ENCODE results near the gene ITGAE.

DNA sequence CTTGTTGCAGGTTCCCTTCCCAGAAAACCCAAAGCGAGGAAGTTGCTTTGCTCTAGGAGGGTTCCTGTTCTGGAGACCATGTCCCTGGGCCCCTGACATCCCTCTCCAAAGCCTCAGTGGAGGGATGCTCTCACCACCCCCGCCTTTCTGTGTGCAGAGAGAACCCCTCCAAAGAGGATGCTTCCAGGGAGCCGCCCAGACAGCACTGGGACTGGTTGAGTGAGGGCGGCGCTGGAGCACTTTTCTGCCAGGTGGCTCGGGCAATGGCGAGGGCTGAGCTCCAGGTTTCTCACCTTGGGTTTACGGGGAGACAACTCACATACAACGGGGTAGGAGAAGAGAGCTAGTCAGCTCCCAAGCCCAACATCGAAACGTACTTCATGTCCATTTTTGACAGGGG, 125.1 kb downstream of the ITGAE start:
- TF ChIP-seq ZBTB1 (tag by site-specific recombination; IDR thresholded peaks at IDR 0.05): no peak
- TF ChIP-seq ZNF169 (tag by site-specific recombination; IDR thresholded peaks at IDR 0.05): no peak
- no peak for TF ChIP-seq SP2 (tag by site-specific recombination; IDR thresholded peaks at IDR 0.05)
- TF ChIP-seq, protein P1, sequence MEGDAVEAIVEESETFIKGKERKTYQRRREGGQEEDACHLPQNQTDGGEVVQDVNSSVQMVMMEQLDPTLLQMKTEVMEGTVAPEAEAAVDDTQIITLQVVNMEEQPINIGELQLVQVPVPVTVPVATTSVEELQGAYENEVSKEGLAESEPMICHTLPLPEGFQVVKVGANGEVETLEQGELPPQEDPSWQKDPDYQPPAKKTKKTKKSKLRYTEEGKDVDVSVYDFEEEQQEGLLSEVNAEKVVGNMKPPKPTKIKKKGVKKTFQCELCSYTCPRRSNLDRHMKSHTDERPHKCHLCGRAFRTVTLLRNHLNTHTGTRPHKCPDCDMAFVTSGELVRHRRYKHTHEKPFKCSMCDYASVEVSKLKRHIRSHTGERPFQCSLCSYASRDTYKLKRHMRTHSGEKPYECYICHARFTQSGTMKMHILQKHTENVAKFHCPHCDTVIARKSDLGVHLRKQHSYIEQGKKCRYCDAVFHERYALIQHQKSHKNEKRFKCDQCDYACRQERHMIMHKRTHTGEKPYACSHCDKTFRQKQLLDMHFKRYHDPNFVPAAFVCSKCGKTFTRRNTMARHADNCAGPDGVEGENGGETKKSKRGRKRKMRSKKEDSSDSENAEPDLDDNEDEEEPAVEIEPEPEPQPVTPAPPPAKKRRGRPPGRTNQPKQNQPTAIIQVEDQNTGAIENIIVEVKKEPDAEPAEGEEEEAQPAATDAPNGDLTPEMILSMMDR (tag by site-specific recombination; IDR thresholded peaks at IDR 0.05): no peak
- TF ChIP-seq, protein P2, sequence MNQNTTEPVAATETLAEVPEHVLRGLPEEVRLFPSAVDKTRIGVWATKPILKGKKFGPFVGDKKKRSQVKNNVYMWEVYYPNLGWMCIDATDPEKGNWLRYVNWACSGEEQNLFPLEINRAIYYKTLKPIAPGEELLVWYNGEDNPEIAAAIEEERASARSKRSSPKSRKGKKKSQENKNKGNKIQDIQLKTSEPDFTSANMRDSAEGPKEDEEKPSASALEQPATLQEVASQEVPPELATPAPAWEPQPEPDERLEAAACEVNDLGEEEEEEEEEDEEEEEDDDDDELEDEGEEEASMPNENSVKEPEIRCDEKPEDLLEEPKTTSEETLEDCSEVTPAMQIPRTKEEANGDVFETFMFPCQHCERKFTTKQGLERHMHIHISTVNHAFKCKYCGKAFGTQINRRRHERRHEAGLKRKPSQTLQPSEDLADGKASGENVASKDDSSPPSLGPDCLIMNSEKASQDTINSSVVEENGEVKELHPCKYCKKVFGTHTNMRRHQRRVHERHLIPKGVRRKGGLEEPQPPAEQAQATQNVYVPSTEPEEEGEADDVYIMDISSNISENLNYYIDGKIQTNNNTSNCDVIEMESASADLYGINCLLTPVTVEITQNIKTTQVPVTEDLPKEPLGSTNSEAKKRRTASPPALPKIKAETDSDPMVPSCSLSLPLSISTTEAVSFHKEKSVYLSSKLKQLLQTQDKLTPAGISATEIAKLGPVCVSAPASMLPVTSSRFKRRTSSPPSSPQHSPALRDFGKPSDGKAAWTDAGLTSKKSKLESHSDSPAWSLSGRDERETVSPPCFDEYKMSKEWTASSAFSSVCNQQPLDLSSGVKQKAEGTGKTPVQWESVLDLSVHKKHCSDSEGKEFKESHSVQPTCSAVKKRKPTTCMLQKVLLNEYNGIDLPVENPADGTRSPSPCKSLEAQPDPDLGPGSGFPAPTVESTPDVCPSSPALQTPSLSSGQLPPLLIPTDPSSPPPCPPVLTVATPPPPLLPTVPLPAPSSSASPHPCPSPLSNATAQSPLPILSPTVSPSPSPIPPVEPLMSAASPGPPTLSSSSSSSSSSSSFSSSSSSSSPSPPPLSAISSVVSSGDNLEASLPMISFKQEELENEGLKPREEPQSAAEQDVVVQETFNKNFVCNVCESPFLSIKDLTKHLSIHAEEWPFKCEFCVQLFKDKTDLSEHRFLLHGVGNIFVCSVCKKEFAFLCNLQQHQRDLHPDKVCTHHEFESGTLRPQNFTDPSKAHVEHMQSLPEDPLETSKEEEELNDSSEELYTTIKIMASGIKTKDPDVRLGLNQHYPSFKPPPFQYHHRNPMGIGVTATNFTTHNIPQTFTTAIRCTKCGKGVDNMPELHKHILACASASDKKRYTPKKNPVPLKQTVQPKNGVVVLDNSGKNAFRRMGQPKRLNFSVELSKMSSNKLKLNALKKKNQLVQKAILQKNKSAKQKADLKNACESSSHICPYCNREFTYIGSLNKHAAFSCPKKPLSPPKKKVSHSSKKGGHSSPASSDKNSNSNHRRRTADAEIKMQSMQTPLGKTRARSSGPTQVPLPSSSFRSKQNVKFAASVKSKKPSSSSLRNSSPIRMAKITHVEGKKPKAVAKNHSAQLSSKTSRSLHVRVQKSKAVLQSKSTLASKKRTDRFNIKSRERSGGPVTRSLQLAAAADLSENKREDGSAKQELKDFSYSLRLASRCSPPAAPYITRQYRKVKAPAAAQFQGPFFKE (tag by site-specific recombination; IDR thresholded peaks at IDR 0.05; ENCODE audit: borderline replicate concordance): no peak
- no peak for TF ChIP-seq ZFP37 (tag by site-specific recombination; IDR thresholded peaks at IDR 0.05)
- TF ChIP-seq ZNF112 (tag by site-specific recombination; IDR thresholded peaks at IDR 0.05): no peak
- TF ChIP-seq ZNF707 (tag by site-specific recombination; IDR thresholded peaks at IDR 0.05): no peak
- no peak for TF ChIP-seq ZXDB (tag by site-specific recombination; IDR thresholded peaks at IDR 0.05)
- TF ChIP-seq, protein P3, sequence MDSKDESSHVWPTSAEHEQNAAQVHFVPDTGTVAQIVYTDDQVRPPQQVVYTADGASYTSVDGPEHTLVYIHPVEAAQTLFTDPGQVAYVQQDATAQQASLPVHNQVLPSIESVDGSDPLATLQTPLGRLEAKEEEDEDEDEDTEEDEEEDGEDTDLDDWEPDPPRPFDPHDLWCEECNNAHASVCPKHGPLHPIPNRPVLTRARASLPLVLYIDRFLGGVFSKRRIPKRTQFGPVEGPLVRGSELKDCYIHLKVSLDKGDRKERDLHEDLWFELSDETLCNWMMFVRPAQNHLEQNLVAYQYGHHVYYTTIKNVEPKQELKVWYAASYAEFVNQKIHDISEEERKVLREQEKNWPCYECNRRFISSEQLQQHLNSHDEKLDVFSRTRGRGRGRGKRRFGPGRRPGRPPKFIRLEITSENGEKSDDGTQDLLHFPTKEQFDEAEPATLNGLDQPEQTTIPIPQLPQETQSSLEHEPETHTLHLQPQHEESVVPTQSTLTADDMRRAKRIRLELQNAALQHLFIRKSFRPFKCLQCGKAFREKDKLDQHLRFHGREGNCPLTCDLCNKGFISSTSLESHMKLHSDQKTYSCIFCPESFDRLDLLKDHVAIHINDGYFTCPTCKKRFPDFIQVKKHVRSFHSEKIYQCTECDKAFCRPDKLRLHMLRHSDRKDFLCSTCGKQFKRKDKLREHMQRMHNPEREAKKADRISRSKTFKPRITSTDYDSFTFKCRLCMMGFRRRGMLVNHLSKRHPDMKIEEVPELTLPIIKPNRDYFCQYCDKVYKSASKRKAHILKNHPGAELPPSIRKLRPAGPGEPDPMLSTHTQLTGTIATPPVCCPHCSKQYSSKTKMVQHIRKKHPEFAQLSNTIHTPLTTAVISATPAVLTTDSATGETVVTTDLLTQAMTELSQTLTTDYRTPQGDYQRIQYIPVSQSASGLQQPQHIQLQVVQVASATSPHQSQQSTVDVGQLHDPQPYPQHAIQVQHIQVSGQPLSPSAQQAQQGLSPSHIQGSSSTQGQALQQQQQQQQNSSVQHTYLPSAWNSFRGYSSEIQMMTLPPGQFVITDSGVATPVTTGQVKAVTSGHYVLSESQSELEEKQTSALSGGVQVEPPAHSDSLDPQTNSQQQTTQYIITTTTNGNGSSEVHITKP (tag by site-specific recombination; IDR thresholded peaks at IDR 0.05): no peak
- TF ChIP-seq ZNF521 (tag by site-specific recombination; IDR thresholded peaks at IDR 0.05): no peak
- TF ChIP-seq ZNF24 (tag by site-specific recombination; IDR thresholded peaks at IDR 0.05): no peak
- no peak for TF ChIP-seq ZNF791 (tag by site-specific recombination; IDR thresholded peaks at IDR 0.05)
- TF ChIP-seq ZBTB17 (tag by site-specific recombination; IDR thresholded peaks at IDR 0.05): no peak

Data from HEK293 (cell line).